Uterus (tissue), 4 donors: ENCODE data around the gene PEPD. TPM values are rescaled to one million over a fixed set of nuclear protein-coding genes. Genes with fewer than 3 reads are reported as not detected.
"Not testable (repeated sequence)": the region's sequence is repeated elsewhere in the genome, so short reads cannot be mapped to it uniquely, and the experiment has no call there.

Source experiments
- DNase-seq, 2 donors: peaks; one replicate each; pipeline ENCODE4 v3.0.0-alpha.2; 2019 to 2020
- H3K27ac ChIP-seq, 2 donors: fragments of 200-600 bp; sonication (generic); 1 replicate in 1 of 2; 2 replicates in 1 of 2; pipeline ENCODE4 v1.5.1; 2016 to 2018
- H3K27me3 ChIP-seq, 2 donors: fragments of 200-600 bp; sonication (generic); one replicate each; pipeline ENCODE4 v1.5.1; 2018 to 2019; ENCODE audit warnings: control low read depth in 1 of 2
- H3K36me3 ChIP-seq, 2 donors: fragments of 200-600 bp; sonication (generic); one replicate each; pipeline ENCODE4 v1.5.1; 2019; ENCODE audit warnings: control low read depth in 1 of 2
- H3K4me1 ChIP-seq, 2 donors: fragments of 200-600 bp; sonication (generic); one replicate each; pipeline ENCODE4 v1.5.1; 2018 to 2019; ENCODE audit warnings: control low read depth in 1 of 2
- H3K4me3 ChIP-seq, 2 donors: fragments of 200-600 bp; sonication (generic); 1 replicate in 1 of 2; 2 replicates in 1 of 2; pipeline ENCODE4 v1.5.1; 2018 to 2019; ENCODE audit warnings: mild to moderate bottlenecking in 1 of 2
- H3K9me3 ChIP-seq, 2 donors: fragments of 200-600 bp; sonication (generic); one replicate each; pipeline ENCODE4 v1.5.1; 2019; ENCODE audit warnings: control low read depth in 1 of 2
- CTCF ChIP-seq, 4 experiments: fragments of 200-600 bp in 2 of 4; fragments of 450-650 bp in 2 of 4; sonication (generic) in 2 of 4; IDR thresholded peaks; one replicate each; pipeline ENCODE4 v1.5.1; 2016 to 2019; ENCODE audit warnings: antibody characterized with exemption in 4 of 4, mild to moderate bottlenecking in 2 of 4, moderate library complexity in 1 of 4
- POLR2A ChIP-seq, 2 donors: fragments of 450-650 bp; IDR thresholded peaks; one replicate each; pipeline ENCODE4 v1.6.1; 2016; ENCODE audit warnings: antibody characterized with exemption in 2 of 2, mild to moderate bottlenecking in 1 of 2, moderate library complexity in 1 of 2
- intact Hi-C: fragments of 100-400 bp; cut with DNase I; formaldehyde crosslinking; loops from one replicate; pipeline ENCODE4 v1.15.1; 2023; ENCODE audit warnings: low total_unique reads
- total RNA-seq, 4 donors: library from RNA; depleted of rRNA in 3 of 4; stranded (reverse); fragments of >200 nt in 3 of 4; gene quantifications; one replicate each; pipeline versions ENCODE4 v1.1.0 to v1.2.4, GENCODE V29; 2014 to 2023
- donor health status: DM: yes; HTN: yes; CAD: no.

Gene PEPD
- total RNA-seq, 4 donors from 2014 or later = 26.1 to 47.0 (median 37.9) TPM

DNA sequence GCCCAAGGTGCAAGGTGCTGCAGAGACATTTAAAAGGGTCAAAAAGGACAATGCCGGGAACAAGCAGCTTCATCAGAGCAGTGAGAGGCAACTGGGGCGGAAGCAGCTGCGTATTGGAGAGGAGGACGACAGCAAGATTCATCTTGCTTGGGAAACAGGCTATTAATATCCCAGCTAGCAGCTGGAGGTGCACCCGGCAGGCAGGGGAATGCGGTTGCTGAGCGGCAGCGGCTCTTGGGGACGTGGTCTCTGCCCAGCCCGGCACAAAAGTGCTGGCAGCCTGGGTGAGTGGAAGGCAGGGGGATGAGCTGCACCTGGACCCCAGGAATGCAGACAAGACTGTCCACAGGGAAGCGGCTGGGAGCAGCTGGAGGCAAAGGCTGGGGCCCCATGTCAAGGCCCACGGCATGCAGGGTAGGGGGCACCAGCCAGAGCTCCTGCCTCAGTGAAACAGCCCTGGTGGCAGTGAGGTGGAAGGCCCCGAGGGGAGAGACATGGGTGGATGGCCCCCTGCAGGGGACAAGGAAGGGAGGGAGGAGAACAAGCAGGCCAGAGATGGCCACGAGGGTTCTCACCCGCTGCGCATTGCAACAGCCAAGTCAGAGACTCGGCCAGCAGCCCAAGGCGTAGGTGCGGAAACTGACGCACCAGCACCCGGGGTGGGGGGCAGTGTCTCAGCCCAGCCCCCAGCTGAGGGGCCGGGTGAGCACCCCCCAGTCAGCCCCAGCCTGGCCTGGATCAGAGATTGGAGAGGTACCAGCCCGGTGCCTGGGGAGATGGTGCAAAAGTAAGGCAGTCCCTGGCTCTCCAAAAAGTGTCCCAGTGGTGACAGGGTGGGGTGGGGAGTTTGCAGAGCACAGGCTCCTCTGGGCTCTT lies 34.4 kb downstream of the PEPD start:
- no peak overlapping the region for H3K27ac ChIP-seq
- no peak overlapping the region for H3K4me3 ChIP-seq
- TF ChIP-seq POLR2A (IDR thresholded peaks at IDR 0.05) (no peak), CTCF (IDR thresholded peaks at IDR 0.05) (no peak)
- H3K4me1 ChIP-seq = no peaks in the 10 kb centered on the region
- intact Hi-C loops = no loop called here
- H3K9me3 ChIP-seq = peaks cover 0 to 8% of the 10 kb centered on the region in 2 donors
- DNase-seq = no peak
- no peaks in the 10 kb centered on the region for H3K36me3 ChIP-seq
- no peaks in the 10 kb centered on the region for H3K27me3 ChIP-seq

DNA sequence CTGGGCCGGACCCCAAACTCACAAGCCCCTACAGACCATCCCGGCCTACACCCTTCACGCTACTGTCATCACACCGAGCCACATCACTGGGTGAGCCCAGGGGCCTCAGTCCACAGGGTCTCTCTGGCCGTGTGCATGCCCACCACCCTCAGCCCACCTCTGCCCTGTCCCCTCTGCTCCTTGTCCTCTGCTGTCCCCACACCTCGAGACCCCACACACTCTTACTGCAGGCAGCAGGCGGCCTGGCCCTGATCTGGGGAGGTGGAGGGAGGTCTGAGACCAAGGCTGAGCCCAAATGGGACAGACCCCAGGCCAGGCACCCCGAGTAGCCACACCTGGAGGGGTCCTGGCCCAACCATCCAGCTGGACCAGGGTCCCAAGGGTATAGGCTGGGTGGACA lies 35.2 kb downstream of the PEPD start:
- H3K4me1 ChIP-seq = no peaks in the 10 kb centered on the region
- H3K4me3 ChIP-seq = no peak overlapping the region
- intact Hi-C loops = no loop called here
- no peaks in the 10 kb centered on the region for H3K36me3 ChIP-seq
- no peak overlapping the region for H3K27ac ChIP-seq
- DNase-seq = no peak
- peaks cover 0 to 8% of the 10 kb centered on the region in 2 donors for H3K9me3 ChIP-seq
- no peak for TF ChIP-seq POLR2A (IDR thresholded peaks at IDR 0.05)
- TF ChIP-seq CTCF (IDR thresholded peaks at IDR 0.05) = no peak
- H3K27me3 ChIP-seq = no peaks in the 10 kb centered on the region

GRCh38 chr19:33484226-33484774 lies 37.3 kb downstream of the PEPD start:
- Histone ChIP-seq H3K27me3 (no peaks in the 10 kb centered on the region), H3K4me3 (no peak overlapping the region), H3K4me1 (no peaks in the 10 kb centered on the region), H3K9me3 (peaks cover 0 to 8% of the 10 kb centered on the region in 2 donors), H3K27ac (no peak overlapping the region), H3K36me3 (no peaks in the 10 kb centered on the region)
- intact Hi-C loops = no loop called here
- TF ChIP-seq CTCF (IDR thresholded peaks at IDR 0.05) = no peak
- TF ChIP-seq POLR2A (IDR thresholded peaks at IDR 0.05) = no peak
- no peak for DNase-seq

GRCh38 chr19:33482476-33482875 lies 39.1 kb downstream of the PEPD start:
- no peaks in the 10 kb centered on the region for H3K4me1 ChIP-seq
- H3K4me3 ChIP-seq = no peak overlapping the region
- H3K9me3 ChIP-seq = peaks cover 0 to 8% of the 10 kb centered on the region in 2 donors
- no peak overlapping the region for H3K27ac ChIP-seq
- no peak for DNase-seq
- intact Hi-C loops = no loop called here
- TF ChIP-seq CTCF (IDR thresholded peaks at IDR 0.05) (no peak), POLR2A (IDR thresholded peaks at IDR 0.05) (no peak)
- H3K36me3 ChIP-seq = no peaks in the 10 kb centered on the region
- no peaks in the 10 kb centered on the region for H3K27me3 ChIP-seq

GRCh38 chr19:33481863-33482262 lies 39.7 kb downstream of the PEPD start:
- H3K9me3 ChIP-seq = peaks cover 0 to 8% of the 10 kb centered on the region in 2 donors
- H3K4me3 ChIP-seq = no peak overlapping the region
- no peaks in the 10 kb centered on the region for H3K27me3 ChIP-seq
- no peak for DNase-seq
- no peaks in the 10 kb centered on the region for H3K4me1 ChIP-seq
- no peak overlapping the region for H3K27ac ChIP-seq
- TF ChIP-seq POLR2A (IDR thresholded peaks at IDR 0.05) (no peak), CTCF (IDR thresholded peaks at IDR 0.05) (no peak)
- intact Hi-C loops = no loop called here
- no peaks in the 10 kb centered on the region for H3K36me3 ChIP-seq

GRCh38 chr19:33479570-33479969 lies 42.0 kb downstream of the PEPD start:
- H3K27ac ChIP-seq, H3K9me3 ChIP-seq, H3K27me3 ChIP-seq, H3K4me1 ChIP-seq, intact Hi-C loops, H3K4me3 ChIP-seq, DNase-seq, H3K36me3 ChIP-seq: not testable (repeated sequence)
